HUES64 (cell line): Measurements from ENCODE around the gene HMGXB3. TPM values are rescaled to one million over a fixed set of nuclear protein-coding genes. Genes with fewer than 3 reads are reported as not detected.

Source experiments
- H3K27ac ChIP-seq: 2 replicates; pipeline ENCODE4 v1.7.0; 2013; ENCODE audit warnings: low read depth, low read length, inconsistent platforms
- H3K27me3 ChIP-seq: 2 replicates; pipeline ENCODE4 v1.6.1; 2013; ENCODE audit warnings: mild to moderate bottlenecking, low read length; ENCODE audit not compliant: insufficient read depth
- H3K36me3 ChIP-seq: 2 replicates; pipeline ENCODE4 v1.6.1; 2013; ENCODE audit warnings: mild to moderate bottlenecking, low read length; ENCODE audit not compliant: insufficient read depth
- H3K4me1 ChIP-seq: 2 replicates; pipeline ENCODE4 v1.6.1; 2013; ENCODE audit warnings: mild to moderate bottlenecking, low read length, moderate library complexity; ENCODE audit not compliant: insufficient read depth
- H3K4me3 ChIP-seq: 2 replicates; pipeline ENCODE4 v1.5.1; 2013; ENCODE audit warnings: mild to moderate bottlenecking, low read length, moderate library complexity
- H3K9ac ChIP-seq: 2 replicates; pipeline ENCODE4 v1.6.1; 2013; ENCODE audit warnings: mild to moderate bottlenecking, low read depth, low read length
- H3K9me3 ChIP-seq: 2 replicates; pipeline ENCODE4 v1.6.1; 2013; ENCODE audit warnings: low read depth, low read length; ENCODE audit not compliant: insufficient read depth
- WGBS: fragments of 150-250, 120-280 bp; methylation state at CpG from one replicate; pipeline ENCODE4 v1.1.7; 2013; ENCODE audit warnings: missing lambda C conversion rate; 5-methylcytosine and 5-hydroxymethylcytosine counted together
- polyA plus RNA-seq, 2 experiments: library from polyadenylated mRNA; stranded (reverse); fragments of 50-300 nt; gene quantifications; one replicate each; pipeline ENCODE4 v1.2.3, GENCODE V29; 2013

The HMGXB3 gene, protein sequence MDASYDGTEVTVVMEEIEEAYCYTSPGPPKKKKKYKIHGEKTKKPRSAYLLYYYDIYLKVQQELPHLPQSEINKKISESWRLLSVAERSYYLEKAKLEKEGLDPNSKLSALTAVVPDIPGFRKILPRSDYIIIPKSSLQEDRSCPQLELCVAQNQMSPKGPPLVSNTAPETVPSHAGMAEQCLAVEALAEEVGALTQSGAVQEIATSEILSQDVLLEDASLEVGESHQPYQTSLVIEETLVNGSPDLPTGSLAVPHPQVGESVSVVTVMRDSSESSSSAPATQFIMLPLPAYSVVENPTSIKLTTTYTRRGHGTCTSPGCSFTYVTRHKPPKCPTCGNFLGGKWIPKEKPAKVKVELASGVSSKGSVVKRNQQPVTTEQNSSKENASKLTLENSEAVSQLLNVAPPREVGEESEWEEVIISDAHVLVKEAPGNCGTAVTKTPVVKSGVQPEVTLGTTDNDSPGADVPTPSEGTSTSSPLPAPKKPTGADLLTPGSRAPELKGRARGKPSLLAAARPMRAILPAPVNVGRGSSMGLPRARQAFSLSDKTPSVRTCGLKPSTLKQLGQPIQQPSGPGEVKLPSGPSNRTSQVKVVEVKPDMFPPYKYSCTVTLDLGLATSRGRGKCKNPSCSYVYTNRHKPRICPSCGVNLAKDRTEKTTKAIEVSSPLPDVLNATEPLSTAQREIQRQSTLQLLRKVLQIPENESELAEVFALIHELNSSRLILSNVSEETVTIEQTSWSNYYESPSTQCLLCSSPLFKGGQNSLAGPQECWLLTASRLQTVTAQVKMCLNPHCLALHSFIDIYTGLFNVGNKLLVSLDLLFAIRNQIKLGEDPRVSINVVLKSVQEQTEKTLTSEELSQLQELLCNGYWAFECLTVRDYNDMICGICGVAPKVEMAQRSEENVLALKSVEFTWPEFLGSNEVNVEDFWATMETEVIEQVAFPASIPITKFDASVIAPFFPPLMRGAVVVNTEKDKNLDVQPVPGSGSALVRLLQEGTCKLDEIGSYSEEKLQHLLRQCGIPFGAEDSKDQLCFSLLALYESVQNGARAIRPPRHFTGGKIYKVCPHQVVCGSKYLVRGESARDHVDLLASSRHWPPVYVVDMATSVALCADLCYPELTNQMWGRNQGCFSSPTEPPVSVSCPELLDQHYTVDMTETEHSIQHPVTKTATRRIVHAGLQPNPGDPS (N-terminal part only)
- 14.9 TPM for polyA plus RNA-seq (2013, experiment 1 of 2)
- 17.4 TPM for polyA plus RNA-seq (2013, experiment 2 of 2)

DNA sequence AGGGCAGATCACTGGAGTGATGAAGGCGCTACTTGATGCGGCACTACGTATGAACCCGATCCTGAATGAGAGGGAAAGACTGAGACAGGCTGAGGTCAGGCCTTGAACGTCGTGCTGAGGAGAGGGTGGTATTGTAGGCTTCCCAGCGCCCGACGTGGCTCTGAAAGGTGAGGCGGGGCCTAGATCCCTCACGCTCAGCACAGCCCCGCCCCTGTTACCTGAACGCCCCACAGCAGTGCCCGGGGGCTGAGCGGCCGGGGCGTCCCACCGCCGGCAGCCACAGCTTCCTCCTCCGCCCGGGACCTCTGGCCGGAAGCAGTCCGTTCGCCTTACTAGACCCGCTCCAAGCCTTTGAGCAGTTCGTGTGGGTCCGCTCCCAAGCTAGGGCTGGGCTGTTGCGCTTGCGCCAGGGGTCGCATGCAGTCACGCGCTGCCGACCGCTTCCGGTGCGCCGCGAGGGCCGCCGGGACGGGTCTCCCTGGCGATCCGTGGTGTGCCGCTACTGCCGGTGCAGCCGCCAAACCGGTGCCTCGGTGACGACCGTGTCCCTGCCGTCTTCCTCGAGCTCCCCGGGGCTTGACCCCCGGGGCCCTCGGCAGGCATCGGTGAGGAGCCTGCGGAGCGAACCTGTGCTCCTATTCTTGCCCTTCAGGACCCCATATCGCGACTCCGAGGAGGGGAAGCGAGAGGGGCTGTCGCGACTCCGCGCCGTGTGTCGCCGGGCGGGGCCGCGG lies at the start of gene HMGXB3, which contains the start of gene TIGD6:
Gene HMGXB3 (plus strand): TSS at position 484 of the 734 bp plus-strand sequence. CDS start 4,114 bp downstream, outside the sequence.
Gene TIGD6 (minus strand): TSS at position 399 of the 734 bp plus-strand sequence. CDS start 4,306 bp downstream, outside the sequence.
- peaks cover 9% of the 10 kb centered on the region; the same call in 1 of the 2 replicates for H3K4me1 ChIP-seq
- peak within 1 kb of the TSS; percentile 91 for H3K9ac ChIP-seq
- H3K27me3 ChIP-seq, result no peaks in the 10 kb centered on the region
- peak within 1 kb of the TSS; percentile 91 for H3K27ac ChIP-seq
- no peaks in the 10 kb centered on the region for H3K9me3 ChIP-seq
- peaks cover 13% of the 10 kb centered on the region for H3K36me3 ChIP-seq
- H3K4me3 ChIP-seq, result peak within 1 kb of the TSS; percentile 71
- under 1% methylated on average over 72 of the region's 72 CpGs for WGBS

DNA sequence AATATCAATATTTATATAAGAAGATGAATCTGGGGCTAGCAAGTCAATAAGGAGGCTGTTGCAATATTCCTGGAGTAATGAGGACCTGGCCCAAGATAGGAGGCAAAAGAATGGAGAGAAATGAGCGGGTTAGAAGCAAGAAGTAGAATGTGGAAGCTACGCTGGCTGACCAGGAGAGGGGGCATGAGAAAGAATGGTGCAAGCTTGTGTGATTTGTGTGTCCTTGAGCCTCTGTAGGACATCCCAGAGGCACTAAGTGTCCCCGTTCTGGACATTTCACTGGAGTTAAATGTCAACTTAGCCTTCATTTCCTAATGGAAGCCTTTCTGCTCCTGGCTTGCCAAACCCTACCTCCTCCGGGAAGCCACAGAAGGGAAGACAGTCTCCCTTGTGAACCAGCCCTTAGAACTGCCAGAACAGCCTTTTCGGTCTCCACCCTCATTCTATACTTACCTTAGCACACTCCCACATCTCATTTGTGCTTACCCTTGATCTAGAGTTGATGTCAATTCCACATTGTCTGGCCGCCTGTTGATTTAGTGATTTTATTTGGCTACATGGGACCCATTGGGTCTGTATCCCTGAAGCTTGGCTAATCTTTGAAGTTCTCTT lies 49.3 kb upstream of the HMGXB3 start:
- no peak overlapping the region for H3K27ac ChIP-seq
- H3K9me3 ChIP-seq, result no peaks in the 10 kb centered on the region
- WGBS, result 80% methylated on average over 6 of the region's 6 CpGs
- H3K4me3 ChIP-seq, result no peak overlapping the region
- no peak overlapping the region for H3K9ac ChIP-seq
- H3K36me3 ChIP-seq, result no peaks in the 10 kb centered on the region
- H3K27me3 ChIP-seq, result no peaks in the 10 kb centered on the region
- no peaks in the 10 kb centered on the region for H3K4me1 ChIP-seq

DNA sequence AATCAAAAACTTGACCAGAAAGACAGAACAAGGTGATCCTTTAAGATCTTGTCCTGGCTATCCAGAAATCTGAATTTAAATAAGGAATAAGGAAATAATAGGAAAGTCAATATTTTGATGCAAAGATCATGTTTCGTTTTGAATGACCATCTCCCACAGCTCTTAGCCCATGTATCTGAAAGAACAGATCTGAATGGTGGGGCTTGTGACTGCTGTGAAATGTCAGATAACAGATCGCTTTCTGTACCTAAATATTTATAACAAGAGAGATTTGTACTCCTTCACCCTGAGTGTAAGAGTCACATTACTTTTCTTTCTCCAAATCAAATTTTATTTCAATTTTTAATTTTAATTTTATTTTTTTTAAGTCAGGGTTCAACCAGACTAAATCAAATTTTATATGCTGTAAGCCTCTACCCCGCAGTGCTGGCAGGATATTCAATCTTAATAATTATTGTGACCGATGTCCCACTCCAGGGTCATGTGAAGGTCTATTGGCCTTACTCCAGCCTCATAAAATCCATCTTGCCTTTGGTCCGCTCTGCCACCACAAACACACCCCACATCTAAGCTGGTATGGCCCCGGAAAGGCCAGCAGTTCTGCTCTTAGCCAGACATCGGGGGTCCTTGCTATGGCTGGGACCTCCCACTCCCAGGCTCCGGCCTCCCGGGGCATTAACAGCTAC lies 47.0 kb upstream of the HMGXB3 start:
- no peak overlapping the region for H3K9ac ChIP-seq
- 97% methylated on average over 9 of the region's 9 CpGs for WGBS
- H3K4me3 ChIP-seq, result no peak overlapping the region
- H3K27me3 ChIP-seq, result no peaks in the 10 kb centered on the region
- no peaks in the 10 kb centered on the region for H3K36me3 ChIP-seq
- H3K9me3 ChIP-seq, result no peaks in the 10 kb centered on the region
- no peaks in the 10 kb centered on the region for H3K4me1 ChIP-seq
- no peak overlapping the region for H3K27ac ChIP-seq

DNA sequence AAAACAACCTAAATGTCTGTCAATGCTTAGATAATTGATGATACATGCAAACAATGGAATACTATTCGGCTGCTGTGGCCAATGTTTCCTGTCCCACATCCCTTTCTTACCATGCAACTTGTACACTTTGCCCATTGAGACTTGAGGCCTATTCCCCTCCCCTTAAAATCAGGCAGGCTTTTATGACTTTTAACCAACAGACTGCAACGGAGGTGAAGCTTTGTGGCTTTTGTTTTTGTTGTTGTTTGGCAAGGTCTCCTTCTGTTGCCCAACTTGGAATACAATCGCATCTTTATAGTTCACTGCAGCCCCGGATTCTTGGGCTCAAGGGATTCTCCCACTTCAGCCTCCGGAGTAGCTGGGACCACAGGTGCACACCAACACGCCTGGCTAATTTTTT lies 45.7 kb upstream of the HMGXB3 start:
- Histone ChIP-seq H3K4me1 (peaks cover 3% of the 10 kb centered on the region; the same call in 1 of the 2 replicates), H3K4me3 (no peak overlapping the region), H3K27ac (no peak overlapping the region), H3K36me3 (no peaks in the 10 kb centered on the region), H3K9ac (no peak overlapping the region), H3K9me3 (no peaks in the 10 kb centered on the region), H3K27me3 (no peaks in the 10 kb centered on the region)
- WGBS, result 94% methylated on average over 6 of the region's 6 CpGs

DNA sequence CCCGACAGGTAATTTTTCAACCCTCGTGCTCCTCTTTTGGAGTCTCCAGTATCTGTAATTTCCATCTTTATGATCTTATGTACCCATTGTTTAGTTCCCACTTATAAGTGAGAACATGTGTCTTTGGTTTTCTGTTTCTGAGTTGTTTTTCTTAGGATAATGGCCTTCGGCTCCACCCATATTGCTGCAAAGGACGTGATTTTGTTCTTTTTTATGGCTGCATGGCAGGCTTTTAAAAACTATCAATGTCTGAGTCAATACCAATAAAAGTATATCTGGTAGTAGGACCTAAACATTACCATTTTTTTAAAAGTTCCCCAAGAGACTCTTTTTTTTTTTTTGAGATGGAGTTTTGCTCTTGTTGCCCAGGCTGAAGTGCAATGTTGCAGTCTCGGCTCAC lies 43.9 kb upstream of the HMGXB3 start:
- Histone ChIP-seq H3K4me1 (peaks cover 10% of the 10 kb centered on the region), H3K4me3 (no peak overlapping the region), H3K36me3 (no peaks in the 10 kb centered on the region), H3K27me3 (peaks cover 7% of the 10 kb centered on the region), H3K9me3 (no peaks in the 10 kb centered on the region), H3K9ac (no peak overlapping the region), H3K27ac (no peak overlapping the region)
- WGBS, result 92% methylated on average over 5 of the region's 5 CpGs

DNA sequence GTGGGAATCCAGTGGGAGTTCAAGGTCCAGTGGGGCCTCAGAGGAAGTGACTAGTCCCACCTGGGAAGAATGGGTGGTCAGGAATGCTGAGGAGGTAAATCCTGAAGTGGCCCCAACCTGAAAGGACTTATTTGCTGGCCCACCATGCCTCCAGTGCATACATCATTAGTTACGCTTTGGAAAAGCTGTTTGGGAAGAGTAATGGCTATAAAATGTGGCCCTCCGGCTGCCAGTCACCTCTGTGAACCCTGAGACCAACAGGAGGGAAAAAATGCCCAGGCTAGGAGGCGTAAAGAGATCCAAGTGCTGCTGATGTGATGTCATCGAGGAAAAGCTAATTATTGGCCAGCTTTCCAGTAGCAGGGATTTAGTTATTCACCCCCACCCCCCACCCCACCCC lies 42.7 kb upstream of the HMGXB3 start:
- H3K4me1 ChIP-seq, result peaks cover 10% of the 10 kb centered on the region
- no peaks in the 10 kb centered on the region for H3K9me3 ChIP-seq
- H3K4me3 ChIP-seq, result no peak overlapping the region
- H3K36me3 ChIP-seq, result no peaks in the 10 kb centered on the region
- no peak overlapping the region for H3K27ac ChIP-seq
- 93% methylated on average over 4 of the region's 4 CpGs for WGBS
- H3K9ac ChIP-seq, result no peak overlapping the region
- peaks cover 10% of the 10 kb centered on the region for H3K27me3 ChIP-seq

DNA sequence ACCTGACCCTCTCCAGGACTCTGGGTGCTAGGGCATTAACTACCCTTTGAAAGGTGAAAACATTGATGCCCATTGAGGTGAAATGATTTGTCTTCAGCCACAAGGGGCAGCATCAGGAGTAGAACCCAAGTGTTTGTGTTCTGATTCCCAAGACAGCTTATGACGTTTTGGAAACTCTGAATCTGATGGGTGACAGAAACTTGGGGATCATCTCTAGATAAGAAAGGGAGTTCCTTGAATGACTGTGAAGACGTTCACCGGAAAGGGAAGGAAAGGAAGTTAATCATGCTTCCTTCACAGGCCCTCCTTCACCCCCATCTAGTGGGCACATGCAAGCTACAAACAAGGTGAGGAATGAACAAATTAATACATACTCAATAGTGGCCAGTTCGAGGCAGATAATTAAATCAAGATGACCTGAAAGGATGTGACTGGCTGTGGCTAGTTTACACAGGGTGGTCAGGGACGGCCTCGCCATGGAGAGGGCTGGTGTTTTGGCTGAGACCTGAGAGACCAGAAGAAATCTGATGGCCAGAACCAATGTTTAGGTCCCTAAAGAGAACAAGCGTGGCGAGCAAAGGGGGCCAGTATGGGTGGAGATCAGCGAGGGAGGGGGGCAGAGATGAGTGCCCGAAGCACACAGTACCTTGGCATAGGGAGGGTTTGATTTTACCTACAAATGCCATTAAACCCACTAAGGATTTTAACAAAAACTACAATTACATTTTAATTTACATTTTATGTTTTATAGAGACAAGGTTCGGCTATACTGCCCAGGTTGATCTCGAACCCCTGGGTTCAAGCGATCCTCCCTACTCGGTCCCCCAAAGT lies 40.9 kb upstream of the HMGXB3 start:
- WGBS, result 45% methylated on average over 11 of the region's 14 CpGs
- Histone ChIP-seq H3K9ac (peak overlapping the region; percentile 55), H3K36me3 (no peaks in the 10 kb centered on the region), H3K4me3 (peak overlapping the region; percentile 80), H3K27me3 (peaks cover 10% of the 10 kb centered on the region), H3K4me1 (peaks cover 10% of the 10 kb centered on the region), H3K9me3 (no peaks in the 10 kb centered on the region), H3K27ac (peak overlapping the region; percentile 78; the same call in 1 of the 2 replicates)

DNA sequence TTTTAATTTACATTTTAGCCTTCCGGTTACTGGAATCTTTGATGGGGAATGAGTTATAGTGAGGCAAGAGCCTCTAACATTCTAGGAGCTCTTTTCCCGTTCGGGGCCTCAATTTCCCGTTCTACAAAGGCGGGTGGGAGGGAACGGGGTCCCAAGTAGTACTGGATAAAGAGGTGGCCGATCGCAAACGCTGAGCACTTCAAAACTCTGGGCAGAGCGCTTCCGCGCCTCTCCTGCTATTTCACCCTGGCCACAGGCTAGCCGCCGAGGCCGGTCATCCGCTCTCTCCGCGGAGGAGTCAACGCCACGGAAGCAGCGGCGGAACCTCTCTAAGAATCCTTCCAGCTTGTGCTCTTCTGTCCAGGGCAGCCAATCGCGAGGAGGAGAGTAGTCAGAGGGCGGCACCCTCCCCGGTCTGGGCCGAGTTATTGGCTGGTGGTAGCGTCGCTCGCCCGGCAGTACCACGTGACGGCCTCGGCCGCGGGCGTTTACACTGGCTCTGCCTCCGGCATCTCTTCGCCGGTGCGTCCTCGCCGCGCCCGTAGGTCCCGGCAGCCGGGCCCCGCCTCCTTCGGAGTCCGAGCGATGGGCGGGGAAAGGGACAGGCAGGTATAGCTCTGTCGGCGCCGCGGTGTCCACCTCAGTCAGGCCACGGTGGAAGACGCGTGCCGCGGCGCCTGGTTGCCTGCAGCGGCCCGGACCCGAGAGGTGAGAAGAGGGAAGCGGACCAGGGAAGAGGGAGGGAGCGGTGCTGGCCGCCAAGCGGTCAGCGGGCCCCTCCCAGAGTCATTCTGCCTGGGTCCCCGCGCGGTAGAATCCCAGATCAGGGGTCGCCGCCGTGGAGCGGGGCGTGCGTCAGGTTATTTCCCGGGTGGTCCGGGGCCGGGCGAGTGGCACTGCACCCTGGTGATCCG lies 40.0 kb upstream of the HMGXB3 start, which contains the start of gene SLC26A2:
Gene SLC26A2 (plus strand): TSS at position 487 of the 914 bp plus-strand sequence. CDS start 16,895 bp downstream, outside the sequence.
- under 1% methylated on average over 84 of the region's 84 CpGs for WGBS
- peak within 1 kb of the TSS; percentile 62 for H3K9ac ChIP-seq
- peak within 1 kb of the TSS; percentile 80 for H3K4me3 ChIP-seq
- peak within 1 kb of the TSS; percentile 78; the same call in 1 of the 2 replicates for H3K27ac ChIP-seq
- H3K4me1 ChIP-seq, result peaks cover 10% of the 10 kb centered on the region
- H3K27me3 ChIP-seq, result peaks cover 10% of the 10 kb centered on the region
- H3K9me3 ChIP-seq, result no peaks in the 10 kb centered on the region
- H3K36me3 ChIP-seq, result no peaks in the 10 kb centered on the region
